ENCODE results near the gene COL7A1. TPM values are rescaled to one million over a fixed set of nuclear protein-coding genes. Genes with fewer than 3 reads are reported as not detected.

The COL7A1 gene
- polyA plus RNA-seq, 3 donors = 0.37 to 1.9 TPM; not detected in 1

DNA sequence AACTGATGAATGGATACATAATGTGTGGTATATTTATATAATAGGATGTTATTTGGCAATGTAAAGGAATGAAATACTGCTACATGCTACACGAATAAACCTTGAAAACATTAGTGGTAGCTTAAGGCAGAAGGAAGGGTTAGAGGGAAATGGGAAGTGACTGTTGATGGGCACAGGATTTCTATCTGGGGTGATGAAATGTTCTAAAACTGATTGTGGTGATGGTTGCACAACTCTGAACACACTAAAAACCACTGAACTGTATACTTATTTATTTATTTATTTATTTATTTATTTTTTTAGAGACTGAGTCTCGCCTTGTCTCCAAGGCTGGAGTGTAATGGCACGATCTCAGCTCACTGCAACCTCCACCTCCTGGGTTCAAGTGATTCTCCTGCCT lies 66.4 kb downstream of the COL7A1 start:
- WGBS (ENCODE audit: insufficient coverage) = 0% methylated on average over 1 of the region's 3 CpGs
- Histone ChIP-seq H4K20me1 (ENCODE audit: insufficient read depth, low read length) (no peaks in the 10 kb centered on the region), H2AFZ (ENCODE audit: insufficient read depth, low read depth, low read length, poor library complexity, severe bottlenecking) (no peak overlapping the region), H3K27me3 (ENCODE audit: control insufficient read depth in 2 of 2, insufficient read depth in 2 of 2, low read length in 2 of 2) (no peaks in the 10 kb centered on the region), H3K36me3 (replicated peaks in 1 of 2; ENCODE audit: control insufficient read depth in 1 of 2, insufficient read depth in 2 of 2, low read length in 2 of 2) (peaks cover 4 to 15% of the 10 kb centered on the region in 2 donors), H3K4me1 (ENCODE audit: control insufficient read depth in 1 of 2, insufficient read depth in 2 of 2, low read length in 2 of 2) (peaks cover 88 to 98% of the 10 kb centered on the region in 2 donors), H3K79me2 (ENCODE audit: insufficient read depth, low read length) (peaks cover 10% of the 10 kb centered on the region), H3K9ac (ENCODE audit: insufficient read depth, low read length, poor library complexity, severe bottlenecking) (peak overlapping the region; percentile 39), H3K4me2 (replicated peaks; ENCODE audit: extremely low read depth, low read length, poor library complexity, severe bottlenecking) (peak overlapping the region; percentile 71), H3K4me3 (replicated peaks in 1 of 3; ENCODE audit: low read depth in 2 of 3, low read length in 3 of 3) (peak overlapping the region in 1 of 3 experiments; percentile 60), H3K9me3 (replicated peaks in 1 of 2; ENCODE audit: control insufficient read depth in 1 of 2, insufficient read depth in 1 of 2, low read length in 2 of 2) (no peaks in the 10 kb centered on the region), H3K27ac (ENCODE audit: low read depth in 1 of 2, low read length in 2 of 2) (peak overlapping the region; percentile 85 to 86)
- no peak for TF ChIP-seq CTCF (IDR thresholded peaks at IDR 0.05)
- intact Hi-C loops (cut with micrococcal nuclease) = no loop called here
- DNase-seq = peak; percentile 77 to 92 (median 84)
- H3K9me3 Mint-ChIP-seq = peaks cover 0 to 14% (median 2%) of the 10 kb centered on the region in 7 donors
- H3K4me1 Mint-ChIP-seq = peaks cover 87% of the 10 kb centered on the region
- H3K36me3 Mint-ChIP-seq = peaks cover 19 to 60% of the 10 kb centered on the region in 2 donors
- peak overlapping the region; percentile 47 to 78 for H3K4me3 Mint-ChIP-seq
- peak overlapping the region; percentile 92 to 96 (median 95) for H3K27ac Mint-ChIP-seq
- H3K27me3 Mint-ChIP-seq (ENCODE audit: low read depth in 3 of 3) = peaks cover 0 to 5% (median 0%) of the 10 kb centered on the region in 3 donors

DNA sequence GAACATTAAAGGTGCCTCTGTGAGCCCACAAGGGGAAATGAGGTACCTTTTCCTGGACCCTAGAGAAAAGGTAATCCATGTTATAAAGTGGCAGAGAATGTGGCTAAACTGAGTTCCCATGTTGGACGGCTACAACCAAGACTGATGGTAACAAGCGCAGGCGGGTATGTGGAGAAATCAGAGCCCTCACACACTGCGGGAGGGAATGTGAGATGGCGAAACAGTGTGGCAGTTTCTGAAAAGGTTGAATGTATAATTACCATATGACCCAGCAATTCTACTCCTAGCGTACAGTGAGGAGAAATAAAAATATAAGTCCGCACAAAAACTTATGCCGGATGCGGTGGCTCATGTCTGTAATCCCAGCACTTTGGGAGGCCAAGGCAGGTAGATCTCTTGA lies 67.1 kb downstream of the COL7A1 start:
- peak overlapping the region; percentile 85 to 86 for H3K27ac ChIP-seq (ENCODE audit: low read depth in 1 of 2, low read length in 2 of 2)
- H3K4me1 ChIP-seq (ENCODE audit: control insufficient read depth in 1 of 2, insufficient read depth in 2 of 2, low read length in 2 of 2) = peaks cover 82 to 93% of the 10 kb centered on the region in 2 donors
- peak overlapping the region; percentile 39 for H3K9ac ChIP-seq (ENCODE audit: insufficient read depth, low read length, poor library complexity, severe bottlenecking)
- H2AFZ ChIP-seq (ENCODE audit: insufficient read depth, low read depth, low read length, poor library complexity, severe bottlenecking) = peak overlapping the region; percentile 19
- peaks cover 0 to 5% (median 0%) of the 10 kb centered on the region in 3 donors for H3K27me3 Mint-ChIP-seq (ENCODE audit: low read depth in 3 of 3)
- peak overlapping the region; percentile 71 for H3K4me2 ChIP-seq (replicated peaks; ENCODE audit: extremely low read depth, low read length, poor library complexity, severe bottlenecking)
- H3K27ac Mint-ChIP-seq = peak overlapping the region; percentile 92 to 96 (median 95)
- peaks cover 22 to 60% of the 10 kb centered on the region in 2 donors for H3K36me3 Mint-ChIP-seq
- no peaks in the 10 kb centered on the region for H3K9me3 ChIP-seq (replicated peaks in 1 of 2; ENCODE audit: control insufficient read depth in 1 of 2, insufficient read depth in 1 of 2, low read length in 2 of 2)
- 0% methylated on average over 3 of the region's 9 CpGs for WGBS (ENCODE audit: insufficient coverage)
- H3K9me3 Mint-ChIP-seq = peaks cover 0 to 9% (median 0%) of the 10 kb centered on the region in 7 donors
- H3K4me3 ChIP-seq (replicated peaks in 1 of 3; ENCODE audit: low read depth in 2 of 3, low read length in 3 of 3) = peak overlapping the region in 2 of 3 experiments; percentile 14 to 60
- no peaks in the 10 kb centered on the region for H4K20me1 ChIP-seq (ENCODE audit: insufficient read depth, low read length)
- peaks cover 9 to 19% of the 10 kb centered on the region in 2 donors for H3K36me3 ChIP-seq (replicated peaks in 1 of 2; ENCODE audit: control insufficient read depth in 1 of 2, insufficient read depth in 2 of 2, low read length in 2 of 2)
- H3K4me1 Mint-ChIP-seq = peaks cover 81% of the 10 kb centered on the region
- no peak for TF ChIP-seq CTCF (IDR thresholded peaks at IDR 0.05)
- H3K79me2 ChIP-seq (ENCODE audit: insufficient read depth, low read length) = peaks cover 10% of the 10 kb centered on the region
- intact Hi-C loops (cut with micrococcal nuclease) = no loop called here
- H3K27me3 ChIP-seq (ENCODE audit: control insufficient read depth in 2 of 2, insufficient read depth in 2 of 2, low read length in 2 of 2) = no peaks in the 10 kb centered on the region
- peak overlapping the region; percentile 18 to 78 for H3K4me3 Mint-ChIP-seq
- peak; percentile 68 to 78 (median 69) for DNase-seq

Data from CD14-positive monocyte (primary cell).